GM10266 (cell line): Measurements from ENCODE around the gene PGS1.
A peak's percentile ranks its signal among the peaks of the same experiment; 100 is the strongest.

Source experiments
- DNase-seq: peaks from one replicate; pipeline ENCODE4 v3.0.0; 2012; ENCODE audit errors: extremely low spot score
- TF ChIP-seq, protein P1 (sequence below): IDR thresholded peaks from 2 replicates; pipeline ENCODE4 v1.5.1; 2012; ENCODE audit warnings: mild to moderate bottlenecking, low read depth; ENCODE audit not compliant: control insufficient read depth, insufficient read depth; ENCODE audit errors: missing control alignments

The PGS1 gene

DNA sequence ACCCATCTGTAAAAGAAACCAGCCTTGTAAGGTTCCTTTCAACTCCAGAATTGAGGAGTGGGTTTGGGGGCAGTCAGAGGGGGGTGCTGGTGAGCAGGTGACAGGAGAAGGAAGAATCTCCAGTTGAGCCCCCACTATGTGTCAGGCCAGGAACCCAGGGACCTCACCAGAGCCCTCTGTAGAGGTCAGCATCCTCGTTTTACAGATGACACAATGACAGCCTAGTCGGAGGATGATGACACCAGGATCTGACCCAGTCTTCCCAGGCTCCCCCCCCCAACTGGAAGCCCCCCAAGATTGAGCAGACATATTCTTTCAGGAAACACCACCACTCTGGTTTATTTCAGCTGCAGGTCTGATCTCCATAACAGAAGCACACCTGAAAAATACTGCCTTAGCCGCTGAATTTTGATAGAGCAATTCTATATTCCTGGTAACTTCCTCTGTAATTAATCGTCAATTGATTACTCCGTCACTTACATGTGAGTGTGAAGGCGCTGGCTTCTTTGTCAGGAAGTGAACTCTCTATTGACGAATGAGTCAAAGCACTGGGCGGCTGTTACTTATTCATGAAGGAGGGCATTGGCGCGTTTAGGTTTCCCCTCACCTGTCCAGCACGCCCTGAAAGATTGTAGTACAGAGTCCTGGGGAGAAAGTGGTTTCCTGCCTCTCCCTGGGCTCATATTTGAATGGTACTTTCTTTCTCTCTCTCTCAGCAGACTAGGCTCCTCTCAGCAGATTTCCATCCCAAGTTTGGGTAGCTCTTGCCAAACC is 39.8 kb upstream of the PGS1 start:
- no peak for DNase-seq
- TF ChIP-seq, protein P1, sequence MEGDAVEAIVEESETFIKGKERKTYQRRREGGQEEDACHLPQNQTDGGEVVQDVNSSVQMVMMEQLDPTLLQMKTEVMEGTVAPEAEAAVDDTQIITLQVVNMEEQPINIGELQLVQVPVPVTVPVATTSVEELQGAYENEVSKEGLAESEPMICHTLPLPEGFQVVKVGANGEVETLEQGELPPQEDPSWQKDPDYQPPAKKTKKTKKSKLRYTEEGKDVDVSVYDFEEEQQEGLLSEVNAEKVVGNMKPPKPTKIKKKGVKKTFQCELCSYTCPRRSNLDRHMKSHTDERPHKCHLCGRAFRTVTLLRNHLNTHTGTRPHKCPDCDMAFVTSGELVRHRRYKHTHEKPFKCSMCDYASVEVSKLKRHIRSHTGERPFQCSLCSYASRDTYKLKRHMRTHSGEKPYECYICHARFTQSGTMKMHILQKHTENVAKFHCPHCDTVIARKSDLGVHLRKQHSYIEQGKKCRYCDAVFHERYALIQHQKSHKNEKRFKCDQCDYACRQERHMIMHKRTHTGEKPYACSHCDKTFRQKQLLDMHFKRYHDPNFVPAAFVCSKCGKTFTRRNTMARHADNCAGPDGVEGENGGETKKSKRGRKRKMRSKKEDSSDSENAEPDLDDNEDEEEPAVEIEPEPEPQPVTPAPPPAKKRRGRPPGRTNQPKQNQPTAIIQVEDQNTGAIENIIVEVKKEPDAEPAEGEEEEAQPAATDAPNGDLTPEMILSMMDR: no peak

DNA sequence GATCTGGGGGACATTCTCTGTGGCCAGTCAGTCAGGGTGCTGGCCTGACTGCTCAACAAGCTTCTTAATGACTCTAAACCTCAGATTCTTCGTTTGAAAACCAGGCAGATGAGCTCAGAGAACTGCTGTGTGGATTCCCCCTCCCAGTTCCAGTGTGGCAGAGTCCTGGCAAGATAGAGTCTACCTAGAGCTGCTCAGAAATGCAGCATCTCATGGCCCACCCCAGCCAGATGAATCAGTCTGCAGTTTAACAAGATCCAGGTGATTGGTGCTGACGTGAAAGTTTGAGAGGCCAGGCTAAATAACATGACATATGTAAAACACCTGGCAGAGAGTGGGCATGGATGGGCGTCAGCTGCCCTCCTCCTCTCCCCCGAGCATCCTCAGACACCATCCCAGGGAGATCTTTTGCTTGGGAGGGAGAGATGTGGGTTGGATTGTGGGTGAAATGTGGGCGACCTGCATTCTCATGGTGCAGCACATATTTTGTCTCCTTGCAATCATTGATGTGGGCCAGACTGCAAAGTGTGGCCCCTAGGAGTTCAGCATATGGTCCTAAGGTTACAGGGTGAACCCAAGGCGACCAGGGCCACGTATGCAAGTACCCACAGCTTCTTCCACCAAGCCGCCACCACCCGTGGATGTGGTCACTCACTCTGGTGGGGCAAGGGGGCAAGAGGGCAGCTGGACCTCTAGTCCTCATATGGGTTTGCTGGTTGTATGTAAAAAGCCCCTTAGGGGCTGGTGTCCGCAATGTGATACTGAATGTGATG is 38.1 kb upstream of the PGS1 start:
- TF ChIP-seq, protein P1: no peak

DNA sequence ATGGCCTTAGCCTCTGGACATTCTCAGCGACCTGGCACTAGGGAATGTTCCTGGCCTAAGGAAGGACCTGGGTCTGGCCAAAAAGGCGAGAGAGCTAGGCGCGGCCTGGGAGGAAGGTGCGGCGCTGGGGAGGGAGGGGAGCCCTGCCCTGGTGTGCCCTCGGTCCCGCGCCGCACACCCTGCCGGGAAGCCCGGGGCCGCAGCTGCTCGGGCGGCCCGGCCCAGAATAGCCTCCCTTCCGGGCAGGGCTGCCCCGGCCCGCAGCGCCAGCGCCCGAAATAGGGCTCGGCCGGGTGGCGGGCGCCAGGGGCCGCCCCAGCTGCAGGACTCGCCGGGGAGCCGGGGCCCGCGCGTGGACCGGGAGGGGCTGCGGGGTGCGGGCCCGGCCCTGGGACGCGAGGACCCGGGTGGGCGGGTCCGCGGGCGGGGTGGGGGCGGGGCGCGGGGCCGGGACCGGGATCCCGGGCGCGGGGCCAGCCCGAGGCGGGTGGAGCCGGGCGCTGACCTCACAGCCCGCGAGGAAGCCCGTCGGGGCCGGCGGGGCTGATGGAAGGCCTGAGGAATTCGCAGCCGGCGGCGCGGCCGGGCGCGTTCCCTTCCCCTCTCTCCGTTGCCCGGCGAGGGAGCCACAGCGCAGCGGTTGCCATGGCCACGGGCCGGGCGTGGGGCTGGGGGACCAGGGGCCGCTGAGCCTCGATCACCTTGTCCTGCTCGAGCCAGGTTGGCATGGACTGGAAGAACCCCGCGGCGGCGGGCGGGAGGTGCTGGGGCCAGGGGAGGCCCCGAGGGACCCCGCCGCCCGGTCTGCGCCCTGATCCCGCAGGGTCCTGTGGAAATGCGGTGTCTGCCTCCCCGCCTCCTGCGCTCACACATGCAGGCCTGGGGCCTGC is 36.6 kb upstream of the PGS1 start:
- TF ChIP-seq, protein P1: peak; percentile 8
- DNase-seq: no peak

More for the DNA sequence above, 38.1 kb upstream of the PGS1 start:
- DNase-seq: no peak

DNA sequence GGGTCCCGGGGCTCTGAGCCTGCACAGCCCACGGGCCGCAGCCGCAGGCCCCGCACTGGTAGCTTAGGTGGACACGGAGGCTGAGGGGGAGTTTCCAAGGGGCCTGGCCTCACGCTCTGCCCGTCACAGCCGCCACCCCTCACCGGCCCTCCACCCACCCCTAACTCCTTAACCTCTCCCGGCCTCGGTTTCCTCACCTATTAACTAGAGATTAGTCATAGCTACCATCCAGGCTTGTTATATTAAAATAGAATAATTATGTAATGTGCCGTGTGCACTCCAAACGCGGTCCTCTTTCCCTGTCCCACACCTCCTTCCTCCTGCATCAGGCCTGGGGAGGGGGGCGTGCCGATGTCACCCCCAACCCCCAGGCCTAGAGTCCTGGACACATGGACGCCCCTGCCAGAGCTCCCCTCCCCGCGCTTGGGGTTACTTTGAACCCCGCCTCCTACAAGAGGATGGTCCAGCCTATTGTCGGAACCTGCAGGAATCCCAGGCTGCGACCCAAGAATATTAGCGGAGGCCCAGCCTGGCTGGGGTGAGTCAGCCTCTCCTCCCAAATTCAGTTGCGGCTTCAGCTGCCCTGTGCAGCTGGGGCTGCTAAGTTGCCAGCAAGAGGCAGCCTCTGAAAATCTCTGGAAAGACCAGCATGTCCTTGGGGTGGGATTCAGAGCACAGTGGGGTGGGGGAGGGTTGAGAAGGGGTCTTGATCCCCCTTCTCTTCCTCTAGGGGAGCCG is 35.8 kb upstream of the PGS1 start:
- TF ChIP-seq, protein P1: no peak
- no peak for DNase-seq

DNA sequence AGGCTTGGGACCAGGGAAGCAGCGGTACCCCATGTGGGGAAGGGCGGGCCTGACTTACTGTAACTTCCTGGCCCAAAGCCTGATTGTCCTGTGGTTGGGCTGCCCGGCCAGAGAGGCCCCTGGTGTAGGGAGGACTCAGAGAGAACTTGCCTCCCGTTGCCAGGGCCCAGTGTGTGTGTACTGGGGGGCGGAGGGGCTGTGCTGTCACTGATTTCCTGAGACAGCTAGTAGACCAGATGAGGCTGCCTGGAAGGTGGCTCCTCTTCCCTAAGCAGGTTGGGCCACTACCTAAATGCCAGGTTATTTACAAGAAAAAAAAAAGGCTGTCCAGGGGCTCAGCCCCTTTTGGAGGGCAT is 35.3 kb upstream of the PGS1 start:
- TF ChIP-seq, protein P1: no peak
- DNase-seq: no peak

DNA sequence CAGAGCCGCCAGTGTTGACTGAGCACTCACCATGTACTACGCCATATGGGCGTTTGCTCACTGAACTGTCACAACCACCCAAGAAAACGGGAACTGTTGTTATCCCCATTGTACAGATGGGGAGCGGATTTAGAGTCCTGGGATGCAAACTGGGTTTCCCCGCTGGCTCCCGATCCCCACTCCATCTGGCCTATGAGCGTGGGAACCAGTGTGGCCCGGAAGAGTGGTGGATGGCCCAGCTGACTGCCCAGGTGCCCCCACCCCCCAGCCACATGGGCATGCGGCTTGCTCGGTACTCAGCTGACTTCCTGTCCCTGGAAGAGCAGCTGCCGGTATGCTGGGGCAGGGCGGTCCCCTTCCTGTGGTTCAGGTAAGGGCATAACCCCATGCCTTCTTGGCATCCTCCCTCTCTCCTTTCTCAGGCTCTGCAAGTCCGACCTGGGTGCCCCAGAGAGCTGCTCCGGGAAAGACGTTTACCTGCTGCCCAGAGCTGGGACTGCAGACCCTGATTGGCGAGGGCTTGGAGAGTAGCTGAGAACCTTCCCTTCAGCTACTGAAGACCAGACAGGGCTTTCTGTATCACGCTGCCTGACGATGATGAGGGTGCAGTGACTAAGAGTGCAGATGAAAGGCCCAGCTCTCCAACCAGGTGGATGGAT is 34.8 kb upstream of the PGS1 start:
- no peak for DNase-seq
- TF ChIP-seq, protein P1: no peak
